ENCODE data around the gene UBASH3B.

UBASH3B gene

GRCh38 chr11:122812638-122813037, 157.1 kb downstream of the UBASH3B start:
- no peak for TF ChIP-seq CTCF (IDR thresholded peaks at IDR 0.05)
- no peak for TF ChIP-seq ZFX (IDR thresholded peaks at IDR 0.05; ENCODE audit: borderline replicate concordance)

GRCh38 chr11:122813176-122813893, 157.8 kb downstream of the UBASH3B start:
- TF ChIP-seq CTCF (IDR thresholded peaks at IDR 0.05) (no peak), ZFX (IDR thresholded peaks at IDR 0.05; ENCODE audit: borderline replicate concordance) (no peak)
- H3K27ac ChIP-seq = no peak overlapping the region

More at GRCh38 chr11:122812638-122813037, 157.1 kb downstream of the UBASH3B start:
- H3K27ac ChIP-seq = no peak overlapping the region

- no peak overlapping the region for H3K27ac ChIP-seq
- TF ChIP-seq CTCF (IDR thresholded peaks at IDR 0.05) (no peak), ZFX (IDR thresholded peaks at IDR 0.05; ENCODE audit: borderline replicate concordance) (no peak)
Observed at GRCh38 chr11:122813894-122814270, 158.4 kb downstream of the UBASH3B start.

- H3K27ac ChIP-seq = no peak overlapping the region
- TF ChIP-seq CTCF (IDR thresholded peaks at IDR 0.05) = no peak
Observed at GRCh38 chr11:122814401-122814800, 158.9 kb downstream of the UBASH3B start.

- no peak overlapping the region for H3K27ac ChIP-seq
Observed at GRCh38 chr11:122815900-122816299, 160.4 kb downstream of the UBASH3B start.

GRCh38 chr11:122816761-122817520, 161.4 kb downstream of the UBASH3B start:
- H3K27ac ChIP-seq = no peak overlapping the region
- no peak for TF ChIP-seq CTCF (IDR thresholded peaks at IDR 0.05)
- TF ChIP-seq ZFX (IDR thresholded peaks at IDR 0.05; ENCODE audit: borderline replicate concordance) = no peak

More at GRCh38 chr11:122815900-122816299, 160.4 kb downstream of the UBASH3B start:
- TF ChIP-seq ZFX (IDR thresholded peaks at IDR 0.05; ENCODE audit: borderline replicate concordance) = no peak
- no peak for TF ChIP-seq CTCF (IDR thresholded peaks at IDR 0.05)

- TF ChIP-seq ZFX (IDR thresholded peaks at IDR 0.05; ENCODE audit: borderline replicate concordance) (no peak), CTCF (IDR thresholded peaks at IDR 0.05) (no peak)
- no peak overlapping the region for H3K27ac ChIP-seq
Observed at GRCh38 chr11:122820158-122820557, 164.6 kb downstream of the UBASH3B start.
